ENCODE results near the gene VPS41. TPM values are rescaled to one million over a fixed set of nuclear protein-coding genes. Genes with fewer than 3 reads are reported as not detected.
A peak's percentile ranks its signal among the peaks of the same experiment; 100 is the strongest.

Gene VPS41
- total RNA-seq, 1 experiment from 2014 or later, result 36.0 TPM

- Histone ChIP-seq H3K36me3 (no peaks in the 10 kb centered on the region; the same call in 1 of the 2 replicates), H3K27me3 (replicated peaks) (no peaks in the 10 kb centered on the region)
Measured at GRCh38 chr7:38798552-38799267, 110.3 kb downstream of the VPS41 start.

GRCh38 chr7:38796626-38797501, 112.1 kb downstream of the VPS41 start:
- peak; percentile 42 to 51 for DNase-seq (ENCODE audit: low read depth in 1 of 2, low spot score in 2 of 2)
- no peak overlapping the region for H3K4me3 ChIP-seq
- no peaks in the 10 kb centered on the region for H3K9me3 ChIP-seq (replicated peaks)
- no peaks in the 10 kb centered on the region for H3K27me3 ChIP-seq (replicated peaks)
- H3K36me3 ChIP-seq, result no peaks in the 10 kb centered on the region
- H3K27ac ChIP-seq, result no peak overlapping the region
- no peaks in the 10 kb centered on the region; the same call in 1 of the 2 replicates for H3K4me1 ChIP-seq (replicated peaks)

More at GRCh38 chr7:38798552-38799267, 110.3 kb downstream of the VPS41 start:
- Histone ChIP-seq H3K4me3 (no peak overlapping the region), H3K9me3 (replicated peaks) (no peaks in the 10 kb centered on the region), H3K4me1 (replicated peaks) (no peaks in the 10 kb centered on the region; the same call in 1 of the 2 replicates), H3K27ac (no peak overlapping the region)
- no peak for DNase-seq (ENCODE audit: low read depth in 1 of 2, low spot score in 2 of 2)

- H3K4me3 ChIP-seq, result no peak overlapping the region
- H3K9me3 ChIP-seq (replicated peaks), result no peaks in the 10 kb centered on the region
- H3K4me1 ChIP-seq (replicated peaks), result no peaks in the 10 kb centered on the region
- no peaks in the 10 kb centered on the region for H3K36me3 ChIP-seq
- H3K27me3 ChIP-seq (replicated peaks), result no peaks in the 10 kb centered on the region
- H3K27ac ChIP-seq, result no peak overlapping the region
- DNase-seq (ENCODE audit: low read depth in 1 of 2, low spot score in 2 of 2), result no peak
Measured at GRCh38 chr7:38795593-38795992, 113.4 kb downstream of the VPS41 start.

GRCh38 chr7:38781991-38782390, 127.0 kb downstream of the VPS41 start:
- DNase-seq (ENCODE audit: low read depth in 1 of 2, low spot score in 2 of 2), result no peak
- no peaks in the 10 kb centered on the region for H3K27me3 ChIP-seq (replicated peaks)
- no peak overlapping the region for H3K27ac ChIP-seq
- no peaks in the 10 kb centered on the region for H3K9me3 ChIP-seq (replicated peaks)
- H3K36me3 ChIP-seq, result no peaks in the 10 kb centered on the region
- H3K4me1 ChIP-seq (replicated peaks), result no peaks in the 10 kb centered on the region
- H3K4me3 ChIP-seq, result no peak overlapping the region

- Histone ChIP-seq H3K36me3 (0 out of 2 replicates have a peak, but pooled peaks cover 6% of the 10 kb centered on the region), H3K4me3 (no peak overlapping the region), H3K4me1 (replicated peaks) (no peaks in the 10 kb centered on the region), H3K9me3 (replicated peaks) (no peaks in the 10 kb centered on the region), H3K27me3 (replicated peaks) (no peaks in the 10 kb centered on the region), H3K27ac (no peak overlapping the region)
- DNase-seq (ENCODE audit: low read depth in 1 of 2, low spot score in 2 of 2), result no peak
Measured at GRCh38 chr7:38777609-38778008, 131.4 kb downstream of the VPS41 start.

GRCh38 chr7:38775506-38776175, 133.3 kb downstream of the VPS41 start:
- no peaks in the 10 kb centered on the region for H3K4me1 ChIP-seq (replicated peaks)
- H3K27ac ChIP-seq, result no peak overlapping the region
- 0 out of 2 replicates have a peak, but pooled peaks cover 6% of the 10 kb centered on the region for H3K36me3 ChIP-seq
- no peaks in the 10 kb centered on the region for H3K9me3 ChIP-seq (replicated peaks)
- no peak overlapping the region for H3K4me3 ChIP-seq
- no peaks in the 10 kb centered on the region; the same call in 1 of the 2 replicates for H3K27me3 ChIP-seq (replicated peaks)
- no peak for DNase-seq (ENCODE audit: low read depth in 1 of 2, low spot score in 2 of 2)

GRCh38 chr7:38773430-38773829, 135.6 kb downstream of the VPS41 start:
- Histone ChIP-seq H3K27me3 (replicated peaks) (no peaks in the 10 kb centered on the region; the same call in 1 of the 2 replicates), H3K27ac (no peak overlapping the region), H3K36me3 (0 out of 2 replicates have a peak, but pooled peaks cover 6% of the 10 kb centered on the region), H3K9me3 (replicated peaks) (no peaks in the 10 kb centered on the region), H3K4me3 (no peak overlapping the region), H3K4me1 (replicated peaks) (no peaks in the 10 kb centered on the region)
- no peak for DNase-seq (ENCODE audit: low read depth in 1 of 2, low spot score in 2 of 2)

GRCh38 chr7:38760226-38760625, 148.8 kb downstream of the VPS41 start:
- Histone ChIP-seq H3K27ac (no peak overlapping the region), H3K9me3 (replicated peaks) (no peaks in the 10 kb centered on the region), H3K36me3 (0 out of 2 replicates have a peak, but pooled peaks cover 2% of the 10 kb centered on the region), H3K27me3 (replicated peaks) (no peaks in the 10 kb centered on the region), H3K4me3 (no peak overlapping the region), H3K4me1 (replicated peaks) (no peaks in the 10 kb centered on the region)
- no peak for DNase-seq (ENCODE audit: low read depth in 1 of 2, low spot score in 2 of 2)

- Histone ChIP-seq H3K4me3 (no peak overlapping the region), H3K36me3 (0 out of 2 replicates have a peak, but pooled peaks cover 2% of the 10 kb centered on the region), H3K27ac (no peak overlapping the region), H3K4me1 (replicated peaks) (no peaks in the 10 kb centered on the region), H3K27me3 (replicated peaks) (no peaks in the 10 kb centered on the region), H3K9me3 (replicated peaks) (no peaks in the 10 kb centered on the region)
- DNase-seq (ENCODE audit: low read depth in 1 of 2, low spot score in 2 of 2), result no peak
Measured at GRCh38 chr7:38759028-38759427, 150.0 kb downstream of the VPS41 start.

- Histone ChIP-seq H3K4me3 (no peak overlapping the region), H3K4me1 (replicated peaks) (no peaks in the 10 kb centered on the region), H3K36me3 (0 out of 2 replicates have a peak, but pooled peaks cover 7% of the 10 kb centered on the region), H3K27ac (no peak overlapping the region), H3K27me3 (replicated peaks) (no peaks in the 10 kb centered on the region), H3K9me3 (replicated peaks) (no peaks in the 10 kb centered on the region)
- DNase-seq (ENCODE audit: low read depth in 1 of 2, low spot score in 2 of 2), result no peak
Measured at GRCh38 chr7:38757931-38758330, 151.1 kb downstream of the VPS41 start.

- DNase-seq (ENCODE audit: low read depth in 1 of 2, low spot score in 2 of 2), result no peak
- Histone ChIP-seq H3K27ac (no peak overlapping the region), H3K4me3 (no peak overlapping the region), H3K27me3 (replicated peaks) (no peaks in the 10 kb centered on the region), H3K9me3 (replicated peaks) (no peaks in the 10 kb centered on the region), H3K36me3 (0 out of 2 replicates have a peak, but pooled peaks cover 7% of the 10 kb centered on the region), H3K4me1 (replicated peaks) (no peaks in the 10 kb centered on the region)
Measured at GRCh38 chr7:38756521-38756920, 152.5 kb downstream of the VPS41 start.

- Histone ChIP-seq H3K4me1 (replicated peaks) (no peaks in the 10 kb centered on the region), H3K9me3 (replicated peaks) (no peaks in the 10 kb centered on the region), H3K27ac (no peak overlapping the region), H3K27me3 (replicated peaks) (no peaks in the 10 kb centered on the region), H3K36me3 (0 out of 2 replicates have a peak, but pooled peaks cover 7% of the 10 kb centered on the region), H3K4me3 (no peak overlapping the region)
- no peak for DNase-seq (ENCODE audit: low read depth in 1 of 2, low spot score in 2 of 2)
Measured at GRCh38 chr7:38753347-38753746, 155.6 kb downstream of the VPS41 start.

GRCh38 chr7:38751416-38751815, 157.6 kb downstream of the VPS41 start:
- Histone ChIP-seq H3K27ac (no peak overlapping the region), H3K4me1 (replicated peaks) (no peaks in the 10 kb centered on the region), H3K36me3 (0 out of 2 replicates have a peak, but pooled peaks cover 5% of the 10 kb centered on the region), H3K4me3 (no peak overlapping the region), H3K9me3 (replicated peaks) (no peaks in the 10 kb centered on the region), H3K27me3 (replicated peaks) (no peaks in the 10 kb centered on the region)
- no peak for DNase-seq (ENCODE audit: low read depth in 1 of 2, low spot score in 2 of 2)

Data from SJSA1 (cell line).